Endodermal cell (in vitro differentiated cells): Measurements from ENCODE around the gene CNST. TPM values are rescaled to one million over a fixed set of nuclear protein-coding genes. Genes with fewer than 3 reads are reported as not detected.

Experiments used
- DNase-seq: peaks from one replicate; pipeline ENCODE4 v3.0.0-alpha.2; 2017
- H3K27ac ChIP-seq: 2 replicates; pipeline ENCODE4 v1.5.1; 2013; ENCODE audit warnings: mild to moderate bottlenecking, low read depth, low read length, moderate library complexity
- H3K27me3 ChIP-seq: 2 replicates; pipeline ENCODE4 v1.6.1; 2013; ENCODE audit warnings: mild to moderate bottlenecking, low read length, moderate library complexity; ENCODE audit not compliant: insufficient read depth, control insufficient read depth, poor library complexity, severe bottlenecking
- H3K36me3 ChIP-seq: 2 replicates; pipeline ENCODE4 v1.7.0; 2013; ENCODE audit warnings: mild to moderate bottlenecking, low read length, moderate library complexity; ENCODE audit not compliant: control insufficient read depth, insufficient read depth
- H3K4me1 ChIP-seq: one replicate; pipeline ENCODE4 v1.7.0; 2013; ENCODE audit warnings: low read length; ENCODE audit not compliant: control insufficient read depth, insufficient read depth
- H3K4me3 ChIP-seq: 2 replicates; pipeline ENCODE4 v1.5.1; 2013; ENCODE audit warnings: mild to moderate bottlenecking, low read length, moderate library complexity
- H3K9ac ChIP-seq: 2 replicates; pipeline ENCODE4 v1.6.1; 2013; ENCODE audit warnings: mild to moderate bottlenecking, low read length, moderate library complexity; ENCODE audit not compliant: poor library complexity, severe bottlenecking; ENCODE audit errors: extremely low read depth
- H3K9me3 ChIP-seq: 2 replicates; pipeline ENCODE4 v1.6.1; 2013; ENCODE audit warnings: mild to moderate bottlenecking, low read length, moderate library complexity; ENCODE audit not compliant: control insufficient read depth
- H3K27ac Mint-ChIP-seq: 2 replicates; pipeline ENCODE4 v1.8.0; 2020; ENCODE audit warnings: mixed read lengths
- H3K27me3 Mint-ChIP-seq: 2 replicates; pipeline ENCODE4 v1.8.0; 2021; ENCODE audit warnings: mild to moderate bottlenecking, mixed read lengths; ENCODE audit not compliant: insufficient read depth
- H3K36me3 Mint-ChIP-seq: 2 replicates; pipeline ENCODE4 v1.8.0; 2020; ENCODE audit warnings: low read depth, mixed read lengths
- H3K4me1 Mint-ChIP-seq: 2 replicates; pipeline ENCODE4 v1.8.0; 2020; ENCODE audit warnings: mixed read lengths
- H3K4me3 Mint-ChIP-seq: 2 replicates; pipeline ENCODE4 v1.8.0; 2020; ENCODE audit warnings: mild to moderate bottlenecking, moderate library complexity, mixed read lengths
- H3K9me3 Mint-ChIP-seq: 2 replicates; pipeline ENCODE4 v1.8.0; 2020; ENCODE audit warnings: mild to moderate bottlenecking, mixed read lengths
- CTCF ChIP-seq: fragments of 200-600 bp; sonication (generic); conservative IDR thresholded peaks from 2 replicates; pipeline ENCODE4 v1.5.0; 2021; ENCODE audit warnings: antibody characterized with exemption, mild to moderate bottlenecking
- WGBS, 2 experiments: methylation state at CpG; one replicate each; pipeline versions ENCODE4 v1.1.5 to v1.1.7; 2013; ENCODE audit warnings: missing lambda C conversion rate in 2 of 2, mixed read lengths in 1 of 2; ENCODE audit not compliant: insufficient coverage in 1 of 2, insufficient read length in 1 of 2; 5-methylcytosine and 5-hydroxymethylcytosine counted together
- total RNA-seq, 2 donors: library from RNA; stranded (reverse); fragmentation: NEBNext Ultra II Directional in 1 of 2; extraction: Animal tissue kit (Norgen Biotek cat#: 25700) in 1 of 2; gene quantifications; 2 replicates in 1 of 2; 3 replicates in 1 of 2; pipeline ENCODE4 v1.2.1, GENCODE V29; 2021

Gene CNST
- total RNA-seq, 2 donors from 2014 or later: 14.7 to 20.3 TPM

- Histone ChIP-seq H3K4me3 (no peak overlapping the region), H3K27me3 (no peaks in the 10 kb centered on the region), H3K9ac (no peak overlapping the region), H3K27ac (no peak overlapping the region), H3K36me3 (no peaks in the 10 kb centered on the region), H3K4me1 (no peaks in the 10 kb centered on the region), H3K9me3 (peaks cover 31% of the 10 kb centered on the region)
- no peak for TF ChIP-seq CTCF
- no peak for DNase-seq
- Mint-ChIP-seq H3K27me3 (peaks cover 2% of the 10 kb centered on the region), H3K9me3 (peaks cover 39% of the 10 kb centered on the region), H3K36me3 (peaks cover 4% of the 10 kb centered on the region), H3K4me3 (no peak overlapping the region), H3K4me1 (no peaks in the 10 kb centered on the region), H3K27ac (no peak overlapping the region)
- 93 to 98% methylated on average over 4 to 5 of the region's 5 CpGs for WGBS, 2 experiments
Observed at GRCh38 chr1:246695666-246696065, 129.4 kb downstream of the CNST start.

- Histone ChIP-seq H3K9ac (no peak overlapping the region), H3K9me3 (peaks cover 23% of the 10 kb centered on the region), H3K4me1 (no peaks in the 10 kb centered on the region), H3K36me3 (no peaks in the 10 kb centered on the region), H3K4me3 (no peak overlapping the region), H3K27ac (no peak overlapping the region), H3K27me3 (no peaks in the 10 kb centered on the region)
- 91 to 100% methylated on average over 2 to 8 of the region's 8 CpGs for WGBS, 2 experiments
- Mint-ChIP-seq H3K36me3 (no peaks in the 10 kb centered on the region), H3K27me3 (peaks cover 2% of the 10 kb centered on the region), H3K27ac (no peak overlapping the region), H3K4me3 (peak overlapping the region; percentile 28), H3K9me3 (peaks cover 24% of the 10 kb centered on the region), H3K4me1 (no peaks in the 10 kb centered on the region)
- TF ChIP-seq CTCF: no peak
- no peak for DNase-seq
Observed at GRCh38 chr1:246698466-246699094, 132.3 kb downstream of the CNST start.

- Mint-ChIP-seq H3K4me1 (no peaks in the 10 kb centered on the region), H3K27me3 (peaks cover 2% of the 10 kb centered on the region), H3K27ac (no peak overlapping the region), H3K36me3 (no peaks in the 10 kb centered on the region), H3K4me3 (peak overlapping the region; percentile 28), H3K9me3 (peaks cover 18% of the 10 kb centered on the region)
- Histone ChIP-seq H3K4me3 (no peak overlapping the region), H3K4me1 (no peaks in the 10 kb centered on the region), H3K36me3 (no peaks in the 10 kb centered on the region), H3K9me3 (peaks cover 17% of the 10 kb centered on the region), H3K27me3 (no peaks in the 10 kb centered on the region), H3K9ac (no peak overlapping the region), H3K27ac (no peak overlapping the region)
- TF ChIP-seq CTCF: peak; percentile 93
- peak; percentile 92 for DNase-seq
- WGBS, 2 experiments: 19 to 22% methylated on average over 16 to 18 of the region's 18 CpGs
Observed at GRCh38 chr1:246699095-246699735, 133.0 kb downstream of the CNST start.
